Neuron (in vitro differentiated cells): ENCODE results near the gene FRMD1.

ENCODE experiments used
- H2AFZ ChIP-seq: one replicate; pipeline ENCODE4 v1.6.1; 2013; ENCODE audit warnings: low read depth, mild to moderate bottlenecking, inconsistent platforms, low read length, moderate library complexity
- H3K27me3 ChIP-seq: one replicate; pipeline ENCODE4 v1.6.1; 2013; ENCODE audit warnings: low read length; ENCODE audit not compliant: insufficient read depth
- H3K36me3 ChIP-seq: one replicate; pipeline ENCODE4 v1.6.1; 2013; ENCODE audit warnings: low read length; ENCODE audit not compliant: insufficient read depth
- H3K4me1 ChIP-seq: one replicate; pipeline ENCODE4 v1.6.1; 2013; ENCODE audit warnings: low read length; ENCODE audit not compliant: insufficient read depth
- H3K4me3 ChIP-seq: 2 replicates; pipeline ENCODE4 v1.5.1; 2013; ENCODE audit warnings: mild to moderate bottlenecking, low read length, moderate library complexity
- H3K9me3 ChIP-seq: one replicate; pipeline ENCODE4 v1.6.1; 2013; ENCODE audit warnings: low read length

Gene FRMD1

DNA sequence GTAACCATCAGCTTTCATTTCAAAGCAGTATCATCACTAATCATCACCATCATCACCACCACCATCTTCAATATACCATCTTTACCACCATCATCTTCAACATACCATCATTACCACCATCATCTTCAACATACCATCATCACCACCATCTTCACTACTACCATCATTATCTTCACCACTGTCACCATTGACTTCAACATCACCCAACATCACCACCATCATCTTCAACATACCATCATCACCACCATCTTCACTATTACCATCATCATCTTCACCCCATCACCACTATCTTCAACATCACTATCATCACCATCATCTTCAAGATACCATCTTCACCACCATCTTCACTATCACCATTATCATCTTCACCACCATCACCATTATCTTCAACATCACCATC, 40.5 kb upstream of the FRMD1 start:
- Histone ChIP-seq H3K36me3 (no peaks in the 10 kb centered on the region), H3K9me3 (no peaks in the 10 kb centered on the region), H2AFZ (no peak overlapping the region), H3K4me3 (no peak overlapping the region), H3K4me1 (no peaks in the 10 kb centered on the region), H3K27me3 (no peaks in the 10 kb centered on the region)

DNA sequence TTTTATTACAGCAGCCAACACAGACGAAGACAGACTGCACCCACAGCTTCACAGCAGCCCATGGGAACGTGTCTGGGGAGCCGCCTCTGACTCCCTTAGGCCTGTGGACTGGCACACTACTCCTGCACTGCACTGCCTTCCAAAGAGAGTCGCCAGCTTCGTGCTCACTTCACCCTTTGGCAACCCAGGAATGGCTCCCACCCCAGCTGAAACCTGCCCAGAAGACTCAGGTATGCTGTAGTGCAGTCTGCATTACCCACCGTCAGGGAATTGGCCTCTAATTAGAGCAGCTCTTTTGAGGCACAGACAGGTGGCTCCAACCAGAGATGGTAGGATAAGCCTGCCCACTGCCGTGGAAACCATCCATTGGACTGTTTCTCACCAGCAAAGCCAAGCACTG, 39.9 kb upstream of the FRMD1 start:
- no peaks in the 10 kb centered on the region for H3K9me3 ChIP-seq
- no peak overlapping the region for H3K4me3 ChIP-seq
- no peaks in the 10 kb centered on the region for H3K4me1 ChIP-seq
- no peak overlapping the region for H2AFZ ChIP-seq
- no peaks in the 10 kb centered on the region for H3K27me3 ChIP-seq
- H3K36me3 ChIP-seq, result no peaks in the 10 kb centered on the region

DNA sequence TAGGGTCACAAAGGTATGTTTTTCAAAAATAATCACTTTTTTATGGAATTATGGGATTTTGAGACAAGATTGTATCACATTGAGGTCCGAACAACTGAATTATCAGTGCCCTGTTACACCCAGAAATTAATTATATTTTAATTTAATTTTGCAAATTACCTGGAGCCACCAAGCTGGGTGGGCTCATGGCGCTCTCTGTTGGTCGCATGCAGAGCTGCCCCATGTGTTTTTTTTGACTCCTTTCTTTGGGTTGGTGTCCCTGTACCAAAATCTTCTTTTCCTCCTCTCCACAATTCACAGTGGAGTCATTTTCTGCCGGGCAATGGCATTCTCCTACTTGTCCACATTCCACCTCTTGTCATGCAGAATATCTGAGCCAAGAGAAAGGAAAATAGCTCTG, 38.9 kb upstream of the FRMD1 start:
- Histone ChIP-seq H3K4me1 (no peaks in the 10 kb centered on the region), H2AFZ (no peak overlapping the region), H3K36me3 (no peaks in the 10 kb centered on the region), H3K27me3 (no peaks in the 10 kb centered on the region), H3K9me3 (no peaks in the 10 kb centered on the region), H3K4me3 (no peak overlapping the region)

DNA sequence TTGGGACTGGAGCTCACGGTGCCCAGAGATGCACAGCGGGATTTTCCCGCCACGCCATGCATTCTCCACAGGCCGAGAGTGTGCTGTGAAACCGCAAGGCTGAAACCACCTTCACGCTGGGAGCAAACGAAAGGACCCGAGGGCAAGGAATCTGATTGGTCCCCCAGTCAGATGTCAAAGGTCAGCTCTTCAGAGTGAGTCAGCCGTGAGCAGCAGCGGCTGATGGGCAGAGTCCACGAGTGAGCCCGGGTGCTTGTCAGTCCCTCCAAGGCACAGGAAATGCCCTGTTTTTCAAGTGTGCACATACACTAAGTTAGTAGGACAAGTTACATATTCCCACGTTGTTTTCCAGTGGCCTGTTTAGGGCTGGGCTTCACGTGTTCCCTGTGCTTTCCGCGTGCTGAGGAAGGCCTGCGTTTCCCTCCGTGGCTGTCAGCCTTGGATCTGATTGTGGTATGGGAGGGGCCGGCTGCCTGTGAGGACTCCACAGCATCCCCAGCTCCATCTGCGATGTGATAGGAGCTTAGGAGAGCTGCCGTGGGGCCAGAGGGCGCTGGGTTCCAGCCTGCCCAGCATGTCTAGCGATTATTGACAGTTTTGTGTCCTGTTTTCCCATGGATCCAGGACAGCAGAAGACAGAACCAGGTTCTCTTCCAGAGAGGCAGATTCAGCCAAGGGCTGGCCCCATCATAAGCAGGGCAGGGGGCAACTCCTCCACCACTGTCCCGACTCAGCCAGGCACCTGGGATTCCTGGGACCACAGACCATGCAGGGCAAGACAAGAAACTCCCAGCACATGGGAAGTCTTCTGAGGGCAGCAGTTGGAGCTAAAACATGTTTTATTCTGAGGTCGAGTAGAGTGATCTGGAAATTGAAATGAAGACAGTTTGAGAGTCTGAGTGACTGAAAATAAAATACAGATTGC, 38.2 kb upstream of the FRMD1 start:
- Histone ChIP-seq H3K27me3 (no peaks in the 10 kb centered on the region), H2AFZ (no peak overlapping the region), H3K4me1 (no peaks in the 10 kb centered on the region), H3K4me3 (no peak overlapping the region), H3K9me3 (no peaks in the 10 kb centered on the region), H3K36me3 (no peaks in the 10 kb centered on the region)

DNA sequence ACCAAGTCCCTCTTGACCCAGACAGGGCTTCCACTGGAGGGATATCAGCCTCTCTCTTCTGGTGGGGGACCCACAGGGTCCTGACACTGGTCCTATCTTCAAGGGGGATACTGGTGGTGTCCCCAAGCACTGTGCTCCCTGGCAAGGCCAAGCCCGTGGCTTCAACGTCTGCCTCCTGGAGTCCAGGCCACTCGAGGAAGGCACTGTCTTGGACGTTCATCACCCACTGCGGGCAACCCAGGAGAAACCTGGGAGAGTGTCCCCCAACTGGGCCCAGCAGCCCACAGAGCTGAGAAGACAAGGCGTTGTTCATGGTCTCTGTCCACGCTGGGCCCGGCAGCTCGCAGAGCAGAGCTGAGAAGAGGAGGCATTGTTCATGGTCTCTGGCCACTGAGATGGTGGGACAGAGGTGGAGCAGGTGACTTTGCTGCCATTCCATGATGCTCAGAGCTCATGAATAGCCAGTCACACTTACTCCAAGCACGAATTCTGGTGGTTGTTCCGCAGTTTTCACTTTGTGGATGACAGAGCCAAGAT, 37.5 kb upstream of the FRMD1 start:
- no peaks in the 10 kb centered on the region for H3K36me3 ChIP-seq
- H3K4me3 ChIP-seq, result no peak overlapping the region
- H3K4me1 ChIP-seq, result no peaks in the 10 kb centered on the region
- no peak overlapping the region for H2AFZ ChIP-seq
- H3K9me3 ChIP-seq, result no peaks in the 10 kb centered on the region
- no peaks in the 10 kb centered on the region for H3K27me3 ChIP-seq

DNA sequence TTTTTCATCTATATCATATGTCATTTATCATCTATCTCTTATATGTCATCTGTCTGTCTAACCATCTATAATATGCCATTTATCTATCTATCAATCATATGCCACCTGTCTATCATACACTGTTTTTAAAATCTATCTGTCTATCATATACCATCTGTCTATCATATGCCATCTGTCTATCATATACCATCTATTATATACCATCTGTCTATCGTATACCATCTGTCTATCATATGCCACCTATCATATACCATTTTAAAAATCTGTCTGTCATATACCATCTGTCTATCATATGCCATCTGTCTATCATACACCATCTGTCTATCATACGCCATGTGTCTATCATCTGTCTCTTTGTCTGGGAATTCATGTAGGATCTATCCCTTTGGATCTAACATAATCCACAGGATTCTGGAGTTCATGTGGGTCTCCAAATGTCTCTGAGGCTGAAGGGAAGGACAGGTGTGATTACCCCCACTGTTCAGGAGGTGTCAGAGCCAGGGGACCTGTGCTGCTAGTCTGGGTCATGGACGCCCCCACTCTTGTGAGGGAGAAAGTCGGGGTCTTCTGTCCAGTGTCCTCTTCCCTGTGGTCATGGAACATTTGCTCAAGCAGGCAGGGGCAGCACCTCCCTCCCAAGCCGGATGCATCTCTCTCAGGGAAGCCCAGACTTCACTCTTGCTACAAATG, 36.9 kb upstream of the FRMD1 start:
- H3K4me1 ChIP-seq, result no peaks in the 10 kb centered on the region
- no peaks in the 10 kb centered on the region for H3K9me3 ChIP-seq
- no peak overlapping the region for H2AFZ ChIP-seq
- H3K4me3 ChIP-seq, result no peak overlapping the region
- H3K27me3 ChIP-seq, result no peaks in the 10 kb centered on the region
- no peaks in the 10 kb centered on the region for H3K36me3 ChIP-seq

DNA sequence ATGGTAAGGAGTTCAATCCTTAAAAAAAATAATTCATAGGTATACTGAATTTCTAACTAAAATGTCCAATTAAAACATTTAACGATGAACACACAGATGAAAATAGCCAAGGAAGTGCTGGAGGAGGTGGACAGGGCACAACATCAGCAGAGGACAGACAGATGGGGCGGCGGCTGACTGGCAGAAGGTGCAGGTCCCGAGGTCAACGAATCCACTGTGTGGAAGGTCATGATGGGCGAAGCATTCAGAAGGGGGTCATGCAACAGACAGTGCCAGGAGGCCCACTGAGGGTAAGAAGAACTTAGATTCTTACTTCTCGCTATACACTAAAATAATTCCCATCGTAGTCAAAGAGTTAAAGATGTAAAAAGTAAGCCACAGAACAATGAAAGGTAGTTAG, 34.2 kb upstream of the FRMD1 start:
- no peaks in the 10 kb centered on the region for H3K27me3 ChIP-seq

DNA sequence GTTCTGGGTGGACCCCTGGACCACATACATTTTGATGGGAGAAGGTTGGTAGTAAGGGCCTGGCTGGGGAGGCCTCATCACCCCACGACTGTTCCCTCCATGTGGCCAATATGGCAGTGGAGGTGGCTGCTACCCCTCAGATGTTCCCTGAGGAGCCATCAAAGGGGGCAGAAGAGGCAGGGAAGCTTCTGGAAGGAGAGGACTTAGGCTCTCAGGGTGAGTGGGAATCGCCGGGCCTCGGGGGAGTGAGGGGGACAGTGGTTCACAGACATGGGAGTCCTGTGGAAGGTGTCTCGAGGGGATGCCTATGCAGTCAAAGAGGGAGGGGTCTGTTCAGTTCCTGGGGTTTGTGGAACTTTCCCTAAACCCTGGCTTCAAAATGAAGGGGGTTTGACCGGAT, 32.9 kb upstream of the FRMD1 start:
- Histone ChIP-seq H3K27me3 (no peaks in the 10 kb centered on the region), H3K36me3 (no peaks in the 10 kb centered on the region), H3K9me3 (no peaks in the 10 kb centered on the region), H3K4me1 (no peaks in the 10 kb centered on the region), H2AFZ (no peak overlapping the region), H3K4me3 (no peak overlapping the region)

More for the DNA sequence above, 34.2 kb upstream of the FRMD1 start:
- no peak overlapping the region for H2AFZ ChIP-seq
- no peaks in the 10 kb centered on the region for H3K4me1 ChIP-seq
- H3K9me3 ChIP-seq, result no peaks in the 10 kb centered on the region
- H3K4me3 ChIP-seq, result no peak overlapping the region
- no peaks in the 10 kb centered on the region for H3K36me3 ChIP-seq

DNA sequence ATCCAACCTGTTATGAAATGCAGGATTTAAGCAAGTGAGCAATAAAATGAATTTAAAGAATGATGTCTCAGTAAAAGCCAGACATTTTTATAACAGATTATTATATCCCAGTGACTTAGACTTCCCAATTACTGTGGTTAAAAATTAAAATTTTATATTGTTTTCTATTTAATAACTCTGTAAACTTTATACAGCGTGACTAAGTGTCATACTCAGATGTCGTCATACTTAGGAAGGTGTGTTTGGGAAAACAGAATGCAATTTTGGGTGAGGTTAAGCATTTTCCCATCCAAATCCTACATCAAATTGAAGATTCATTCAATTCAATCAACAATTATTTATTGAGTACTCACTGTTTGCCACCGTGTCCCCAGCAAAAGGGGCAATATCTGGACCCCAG, 31.4 kb upstream of the FRMD1 start:
- Histone ChIP-seq H3K9me3 (no peaks in the 10 kb centered on the region), H3K4me3 (no peak overlapping the region), H3K4me1 (no peaks in the 10 kb centered on the region), H3K27me3 (no peaks in the 10 kb centered on the region), H2AFZ (no peak overlapping the region), H3K36me3 (no peaks in the 10 kb centered on the region)

DNA sequence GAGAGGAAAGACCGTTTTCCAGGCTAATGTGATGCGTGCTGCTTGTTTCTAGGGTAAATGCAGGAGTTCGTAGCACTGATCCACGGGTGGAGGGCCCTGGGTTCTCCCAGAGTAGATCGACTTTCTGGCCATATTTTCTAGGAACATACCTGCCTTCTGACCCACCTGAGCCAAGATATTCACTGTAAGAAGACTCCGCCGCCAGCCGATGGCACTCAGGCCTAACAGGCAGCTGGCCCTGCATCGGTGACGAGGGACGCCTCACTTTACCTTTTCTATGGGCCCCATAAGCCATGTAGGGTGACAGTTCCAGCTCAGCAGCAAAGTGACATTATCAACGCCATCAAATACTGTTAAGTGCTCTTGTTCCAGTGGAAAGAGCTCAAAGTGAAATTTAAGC, 30.2 kb upstream of the FRMD1 start:
- Histone ChIP-seq H3K27me3 (no peaks in the 10 kb centered on the region), H3K4me1 (no peaks in the 10 kb centered on the region), H2AFZ (no peak overlapping the region), H3K9me3 (no peaks in the 10 kb centered on the region), H3K36me3 (no peaks in the 10 kb centered on the region), H3K4me3 (no peak overlapping the region)

DNA sequence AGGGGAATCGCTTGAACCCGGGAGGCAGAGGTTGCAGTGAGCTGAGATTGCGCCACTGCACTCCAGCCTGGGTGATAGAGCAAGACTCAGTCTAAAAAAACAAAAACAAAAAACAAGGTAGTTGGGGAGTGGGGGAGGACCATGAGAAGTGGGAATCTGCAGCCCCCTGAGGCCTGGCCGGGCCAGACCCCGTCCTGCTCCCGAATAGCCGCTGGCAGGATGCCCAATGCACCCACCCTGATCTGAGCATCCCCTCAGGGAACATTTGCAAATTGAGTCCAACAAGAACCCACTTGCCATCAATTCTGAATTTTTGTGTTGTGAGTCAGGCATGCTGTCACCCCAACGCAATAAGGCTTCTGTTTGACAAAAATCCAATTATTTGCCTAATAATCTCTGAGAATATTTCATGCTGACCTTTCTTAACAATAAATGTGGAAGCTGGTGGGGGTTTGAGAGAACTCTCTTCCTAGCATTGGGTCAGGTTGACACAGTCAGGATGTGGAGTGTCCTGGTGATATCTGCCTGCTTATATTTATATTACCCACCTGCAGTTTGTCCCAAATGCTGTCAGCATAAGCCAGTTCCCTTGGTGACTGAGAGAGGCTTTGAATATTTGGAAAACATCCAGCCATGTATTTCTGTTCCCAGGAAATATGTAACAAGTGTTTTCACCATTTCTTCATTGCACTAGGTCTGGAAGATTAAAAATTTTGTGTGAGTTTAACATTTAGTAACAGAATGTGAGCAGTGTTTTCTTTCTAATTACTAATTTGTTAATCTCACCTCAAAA, 28.4 kb upstream of the FRMD1 start:
- H3K27me3 ChIP-seq, result no peaks in the 10 kb centered on the region
- H3K4me1 ChIP-seq, result no peaks in the 10 kb centered on the region
- no peak overlapping the region for H2AFZ ChIP-seq
- H3K4me3 ChIP-seq, result no peak overlapping the region
- no peaks in the 10 kb centered on the region for H3K36me3 ChIP-seq
- no peaks in the 10 kb centered on the region for H3K9me3 ChIP-seq

DNA sequence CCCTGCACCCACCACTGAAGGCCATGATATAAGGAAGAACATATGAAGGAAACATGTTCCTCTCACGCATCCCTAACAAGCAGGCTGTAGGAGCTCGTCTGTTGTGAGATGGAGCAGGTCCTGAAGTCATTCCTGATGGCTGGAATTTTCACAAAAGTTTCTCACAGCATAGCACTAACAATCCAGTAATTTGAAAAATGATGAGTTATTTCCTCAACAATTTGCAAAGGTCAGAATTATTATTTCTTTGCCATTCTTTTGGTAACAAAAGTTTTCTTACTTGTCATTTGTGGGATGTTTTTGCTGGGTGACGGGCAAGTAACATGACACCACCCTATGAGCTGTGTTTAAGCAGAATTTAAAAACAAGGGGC, 27.6 kb upstream of the FRMD1 start:
- Histone ChIP-seq H3K4me1 (no peaks in the 10 kb centered on the region), H3K4me3 (no peak overlapping the region), H3K36me3 (no peaks in the 10 kb centered on the region), H2AFZ (no peak overlapping the region), H3K9me3 (no peaks in the 10 kb centered on the region), H3K27me3 (no peaks in the 10 kb centered on the region)
